GM10847 (cell line): ENCODE data around the gene ABCG2.

Source experiments
- POLR2A ChIP-seq: IDR thresholded peaks from 2 replicates; pipeline ENCODE4 v1.6.1; 2011; ENCODE audit not compliant: insufficient read length; ENCODE audit errors: extremely low read depth

The ABCG2 gene

DNA sequence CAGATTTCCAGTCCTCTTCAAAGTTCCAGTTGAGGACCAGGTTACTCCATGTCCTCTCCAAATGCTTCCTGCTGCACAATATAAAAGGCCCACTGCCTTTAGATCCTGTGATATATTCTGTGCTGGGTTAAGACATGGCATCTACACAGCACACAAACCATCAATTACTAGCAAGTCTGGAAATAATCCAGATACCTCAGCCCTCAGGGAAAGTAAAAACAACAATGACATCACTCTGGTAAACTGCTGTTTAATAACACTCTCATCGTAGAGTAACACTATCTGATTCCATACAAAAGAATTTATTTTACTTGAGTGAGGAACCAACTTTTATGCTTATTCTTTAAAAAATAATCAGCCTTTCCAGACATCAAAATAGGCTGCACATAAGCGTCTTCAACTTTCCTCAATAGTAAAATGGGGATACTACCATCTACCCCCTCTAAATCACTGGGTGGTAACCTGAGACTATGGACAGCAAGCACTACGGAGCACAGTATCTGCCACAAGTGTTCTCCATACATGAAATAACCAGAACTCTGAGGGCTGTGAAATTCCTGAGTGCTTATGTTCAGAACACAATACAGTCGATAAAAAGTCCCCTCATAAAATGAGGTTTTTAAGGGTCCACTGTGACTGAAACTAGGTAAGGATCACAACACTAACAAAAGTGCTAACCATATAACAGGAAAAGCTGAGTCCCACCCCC, 53.4 kb downstream of the ABCG2 start:
- TF ChIP-seq POLR2A: no peak

DNA sequence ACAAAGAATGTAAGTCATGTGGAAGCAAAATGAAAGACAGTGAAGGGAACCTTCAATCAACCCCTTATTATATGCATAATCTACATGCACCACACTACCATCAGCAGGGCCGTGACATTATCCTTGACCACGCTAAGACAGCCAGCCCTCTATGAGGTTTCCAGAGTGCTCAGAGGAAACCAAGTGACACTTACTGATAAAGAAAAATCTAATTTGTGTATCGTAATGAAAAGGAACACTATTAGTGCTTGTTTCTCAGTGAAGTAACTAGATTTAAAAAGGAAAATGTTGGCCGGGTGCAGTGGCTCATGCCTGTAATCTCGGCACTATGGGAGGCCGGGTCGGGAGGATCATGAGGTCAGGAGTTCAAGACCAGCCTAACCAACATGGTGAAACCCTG, 56.4 kb downstream of the ABCG2 start:
- no peak for TF ChIP-seq POLR2A

GRCh38 chr4:88101165-88101564, 57.3 kb downstream of the ABCG2 start:
- no peak for TF ChIP-seq POLR2A

- no peak for TF ChIP-seq POLR2A
Measured at GRCh38 chr4:88098993-88099752, 59.3 kb downstream of the ABCG2 start.

DNA sequence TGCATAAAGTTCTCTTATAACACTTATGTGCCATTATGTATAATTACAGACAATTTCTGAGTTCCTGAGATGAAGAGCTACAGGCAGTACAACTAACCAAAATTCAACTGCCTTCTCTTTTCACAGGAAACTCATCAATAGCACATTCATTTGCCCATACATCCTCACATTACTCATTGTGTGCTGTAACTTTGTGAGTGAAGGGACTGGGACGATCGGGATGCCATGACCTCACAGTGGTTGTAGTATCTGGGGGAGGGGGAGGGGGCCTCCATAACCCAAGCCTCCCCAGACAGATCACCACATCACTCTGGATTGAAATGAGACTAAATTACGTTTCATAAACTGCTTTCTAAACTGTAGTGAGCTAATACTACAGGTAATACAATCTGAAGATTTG, 60.7 kb downstream of the ABCG2 start:
- TF ChIP-seq POLR2A: no peak

DNA sequence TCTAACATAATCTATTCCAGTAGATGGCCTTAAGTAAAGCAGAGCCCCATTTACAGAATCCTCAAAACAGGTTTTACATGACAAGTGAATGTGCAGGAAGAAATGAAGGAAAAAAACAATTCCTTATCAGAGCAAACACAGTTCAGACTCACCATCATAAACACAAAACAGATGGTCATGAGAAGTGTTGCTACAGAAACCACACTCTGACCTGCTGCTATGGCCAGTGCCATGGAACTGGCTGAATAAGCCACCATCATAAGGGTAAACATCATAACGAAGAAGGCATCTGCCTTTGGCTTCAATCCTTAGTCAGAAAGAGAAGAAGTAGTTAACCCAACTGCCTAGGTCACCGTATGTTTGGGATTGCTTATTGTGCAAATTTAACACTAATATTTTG, 61.1 kb downstream of the ABCG2 start:
- TF ChIP-seq POLR2A: no peak

DNA sequence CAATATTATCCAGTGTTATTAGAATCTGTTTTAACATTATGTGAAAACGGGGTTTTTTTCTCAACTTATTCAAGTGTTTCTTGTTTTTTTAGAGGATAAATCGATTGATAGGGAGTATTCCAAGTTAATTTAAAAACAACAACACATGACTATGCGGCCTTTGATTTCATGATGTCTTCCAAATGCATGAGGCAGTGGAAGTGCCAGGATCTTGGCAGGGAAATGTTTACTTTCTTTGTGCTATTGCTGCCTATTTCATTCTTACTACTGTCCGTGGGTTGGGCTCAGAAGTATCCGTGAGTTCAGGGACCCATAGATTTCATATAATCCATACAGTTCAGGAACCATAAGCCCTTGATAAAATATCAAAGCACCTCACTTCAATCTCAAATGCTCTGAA, 64.6 kb downstream of the ABCG2 start:
- TF ChIP-seq POLR2A: no peak

DNA sequence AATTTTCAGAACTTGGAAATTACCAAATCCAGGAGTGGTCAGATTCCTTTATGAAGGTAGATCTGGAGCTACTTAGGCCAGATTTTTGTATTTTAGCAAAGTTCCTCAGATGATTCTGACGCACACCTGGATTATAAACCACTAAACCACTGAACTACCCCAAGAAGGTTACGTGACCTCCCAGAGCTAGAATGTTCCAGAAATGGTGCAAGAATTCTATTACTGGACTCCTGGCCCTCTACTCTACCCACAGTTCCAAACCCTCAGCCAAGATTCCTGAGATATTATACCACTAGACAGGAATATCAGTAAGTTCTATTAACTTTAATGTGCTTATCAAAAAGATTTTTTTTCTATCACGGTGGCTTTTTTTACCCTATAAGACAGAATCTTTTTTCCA, 67.1 kb downstream of the ABCG2 start:
- TF ChIP-seq POLR2A: no peak

DNA sequence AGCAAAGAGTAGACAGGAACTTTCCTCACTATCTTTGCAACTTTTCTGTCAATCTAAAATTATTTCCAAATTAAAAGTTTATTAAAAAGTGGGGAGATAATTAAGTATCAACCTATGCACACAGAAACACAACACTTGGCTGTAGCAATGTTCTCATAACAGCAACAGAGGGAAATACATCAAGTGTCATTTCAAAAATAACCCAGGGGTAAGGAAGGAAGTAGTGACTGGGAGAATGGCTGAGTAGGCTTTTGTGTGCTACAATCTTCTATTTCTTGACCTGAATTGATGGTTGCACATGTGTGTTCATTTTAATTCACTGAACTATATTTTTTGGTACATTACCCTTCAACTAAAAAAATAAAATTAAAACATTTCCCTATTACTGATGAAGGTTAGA, 67.5 kb downstream of the ABCG2 start:
- no peak for TF ChIP-seq POLR2A

- TF ChIP-seq POLR2A: no peak
Measured at GRCh38 chr4:88087004-88087403, 71.4 kb downstream of the ABCG2 start.

DNA sequence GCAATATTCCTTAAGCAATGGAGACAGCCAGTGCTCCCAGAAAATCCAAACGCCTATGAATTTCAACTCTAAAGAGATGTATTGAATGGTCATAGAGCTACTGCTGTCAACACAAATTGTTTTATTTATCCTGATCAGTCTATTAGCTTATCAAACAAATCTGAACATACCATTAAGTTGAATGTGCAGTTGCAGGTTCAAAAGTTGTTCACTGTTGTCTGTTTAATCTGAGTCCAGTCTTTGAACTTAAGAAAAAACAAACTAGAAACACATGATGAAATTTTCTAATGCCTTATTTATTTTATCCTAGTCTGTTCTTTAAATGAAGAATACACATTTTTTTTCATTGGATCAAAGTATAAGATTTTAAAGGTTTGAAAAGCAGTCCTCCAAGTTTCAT, 77.8 kb downstream of the ABCG2 start:
- TF ChIP-seq POLR2A: no peak

DNA sequence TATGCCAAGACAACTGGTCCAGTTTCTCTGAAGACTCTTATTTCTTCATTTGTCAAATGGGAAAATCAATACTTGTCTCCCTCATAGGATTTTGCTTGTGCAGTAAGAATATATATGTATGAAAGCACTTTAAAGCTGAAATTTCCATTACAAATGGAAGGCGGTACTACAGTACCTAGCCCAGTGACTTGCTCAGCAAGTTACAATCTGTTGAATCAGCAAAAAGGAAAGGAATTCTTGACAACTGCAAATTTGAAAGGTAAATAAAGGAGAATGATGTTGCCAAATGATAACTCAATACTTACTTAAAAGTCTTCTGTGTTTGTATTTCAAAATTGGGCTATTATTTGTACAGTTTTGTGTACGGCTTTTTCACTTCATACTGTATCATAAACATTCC, 79.9 kb downstream of the ABCG2 start:
- TF ChIP-seq POLR2A: no peak

DNA sequence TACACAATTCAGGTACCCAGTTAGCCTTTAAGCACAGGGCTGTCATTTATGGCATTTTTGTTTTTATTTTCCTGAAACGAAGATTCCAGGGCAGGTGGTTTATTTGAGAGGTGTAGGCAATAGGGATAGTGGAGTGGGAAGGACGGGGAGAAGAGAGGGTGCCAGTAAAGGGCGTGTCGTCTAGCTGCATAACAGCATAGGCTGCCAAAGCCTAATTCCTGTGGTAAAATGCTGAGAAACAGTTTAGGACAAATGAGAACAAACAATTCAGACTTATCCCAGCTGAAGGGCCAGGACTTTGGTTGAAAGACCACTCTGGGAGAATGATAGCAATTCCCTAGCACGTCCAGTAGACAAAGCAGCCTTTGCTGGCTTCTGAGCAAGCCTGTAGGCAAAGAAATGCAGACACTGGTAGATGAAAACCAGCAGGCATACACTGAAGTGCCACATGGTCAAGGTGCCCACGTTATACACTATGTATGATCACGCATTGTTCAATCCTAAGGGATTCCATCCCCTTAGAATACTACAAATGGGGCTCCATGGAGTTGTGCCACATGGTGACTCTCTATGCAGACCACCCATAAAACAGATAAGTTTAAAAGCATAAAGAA, 80.4 kb downstream of the ABCG2 start:
- TF ChIP-seq POLR2A: no peak

DNA sequence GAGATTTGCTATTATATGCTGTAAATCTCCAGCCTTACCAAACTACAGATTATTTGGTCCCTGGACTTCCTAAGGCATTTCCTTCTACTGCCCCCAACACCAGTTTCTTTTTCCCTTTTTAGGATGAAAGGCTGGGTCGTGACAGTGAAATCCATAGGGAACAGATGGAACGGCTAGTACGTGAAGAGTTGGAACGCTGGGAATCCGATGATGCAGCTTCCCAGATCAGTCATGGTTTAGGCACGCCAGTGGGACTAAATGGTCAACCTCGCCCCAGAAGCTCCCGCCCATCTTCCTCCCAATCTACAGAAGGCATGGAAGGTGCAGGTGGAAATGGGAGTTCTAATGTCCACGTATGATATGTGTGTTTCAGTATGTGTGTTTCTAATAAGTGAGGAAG, 83.1 kb downstream of the ABCG2 start:
- no peak for TF ChIP-seq POLR2A

GRCh38 chr4:88070031-88070430, 88.4 kb downstream of the ABCG2 start:
- TF ChIP-seq POLR2A: no peak

DNA sequence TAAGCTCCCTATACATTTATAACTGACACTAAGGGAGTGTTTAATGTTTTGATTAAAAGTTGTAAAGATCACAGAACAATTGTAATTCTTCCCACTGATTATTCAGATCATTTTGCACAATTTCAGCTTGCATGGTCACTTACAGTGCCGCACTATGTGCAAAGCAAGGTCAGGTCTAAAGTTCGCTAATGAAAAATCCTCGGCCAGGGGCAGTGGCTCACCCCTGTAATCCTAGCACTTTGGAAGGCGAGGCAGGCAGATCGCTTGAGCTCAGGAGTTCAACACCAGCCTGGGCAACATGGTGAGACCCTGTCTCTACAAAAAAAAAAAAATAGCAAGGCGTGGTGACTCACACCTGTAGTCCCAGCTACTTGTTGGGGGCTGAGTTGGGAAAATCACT, 94.0 kb downstream of the ABCG2 start:
- no peak for TF ChIP-seq POLR2A
